GM12872 (cell line): ENCODE results near the gene MED13L.

ENCODE experiments used
- TF ChIP-seq, protein P1 (sequence below): IDR thresholded peaks from 3 replicates; pipeline ENCODE4 v1.5.1; 2011; ENCODE audit warnings: low read depth, mild to moderate bottlenecking, low read length, moderate library complexity; ENCODE audit not compliant: insufficient read depth

MED13L gene

GRCh38 chr12:116123451-116124258 is 153.8 kb downstream of the MED13L start:
- TF ChIP-seq, protein P1, sequence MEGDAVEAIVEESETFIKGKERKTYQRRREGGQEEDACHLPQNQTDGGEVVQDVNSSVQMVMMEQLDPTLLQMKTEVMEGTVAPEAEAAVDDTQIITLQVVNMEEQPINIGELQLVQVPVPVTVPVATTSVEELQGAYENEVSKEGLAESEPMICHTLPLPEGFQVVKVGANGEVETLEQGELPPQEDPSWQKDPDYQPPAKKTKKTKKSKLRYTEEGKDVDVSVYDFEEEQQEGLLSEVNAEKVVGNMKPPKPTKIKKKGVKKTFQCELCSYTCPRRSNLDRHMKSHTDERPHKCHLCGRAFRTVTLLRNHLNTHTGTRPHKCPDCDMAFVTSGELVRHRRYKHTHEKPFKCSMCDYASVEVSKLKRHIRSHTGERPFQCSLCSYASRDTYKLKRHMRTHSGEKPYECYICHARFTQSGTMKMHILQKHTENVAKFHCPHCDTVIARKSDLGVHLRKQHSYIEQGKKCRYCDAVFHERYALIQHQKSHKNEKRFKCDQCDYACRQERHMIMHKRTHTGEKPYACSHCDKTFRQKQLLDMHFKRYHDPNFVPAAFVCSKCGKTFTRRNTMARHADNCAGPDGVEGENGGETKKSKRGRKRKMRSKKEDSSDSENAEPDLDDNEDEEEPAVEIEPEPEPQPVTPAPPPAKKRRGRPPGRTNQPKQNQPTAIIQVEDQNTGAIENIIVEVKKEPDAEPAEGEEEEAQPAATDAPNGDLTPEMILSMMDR: no peak

- TF ChIP-seq, protein P1: no peak
Measured at GRCh38 chr12:116122628-116123027, 154.9 kb downstream of the MED13L start.

- TF ChIP-seq, protein P1: no peak
Measured at GRCh38 chr12:116121453-116121871, 156.0 kb downstream of the MED13L start.

DNA sequence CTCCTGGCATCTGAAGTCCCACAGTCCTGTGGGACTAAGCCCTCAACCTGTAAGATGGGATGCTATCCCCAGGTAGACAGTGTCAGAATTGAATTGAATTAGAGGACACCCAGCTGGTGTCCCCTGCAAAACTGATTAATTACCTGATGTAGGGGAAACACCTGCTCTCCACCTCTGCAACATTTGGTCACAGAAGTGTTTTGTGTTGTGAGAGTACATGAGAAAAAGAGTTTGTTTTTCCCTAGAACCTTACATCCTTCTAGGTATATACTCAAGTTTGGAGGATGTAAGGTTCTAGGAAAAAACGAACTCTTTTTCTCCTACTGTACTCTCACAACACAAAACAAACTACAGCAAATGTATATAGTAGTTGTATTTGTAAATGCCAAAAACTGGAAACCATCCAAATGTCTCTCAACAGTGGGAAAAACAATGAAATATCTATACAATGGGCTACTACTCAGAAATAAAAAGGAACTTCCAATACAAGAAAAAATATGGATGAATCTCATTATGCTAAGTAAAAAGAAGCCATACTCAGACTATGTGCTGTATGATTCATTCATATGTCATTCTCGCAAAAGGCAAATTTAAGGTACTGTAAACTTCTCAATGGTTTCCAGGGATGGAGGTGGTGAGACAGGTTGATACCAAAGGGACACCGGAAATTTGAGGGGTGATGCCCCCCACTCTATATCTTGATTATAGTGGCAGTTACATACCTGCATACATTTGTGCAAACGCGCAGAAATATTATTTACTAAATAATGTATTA is 160.7 kb downstream of the MED13L start:
- TF ChIP-seq, protein P1: no peak

DNA sequence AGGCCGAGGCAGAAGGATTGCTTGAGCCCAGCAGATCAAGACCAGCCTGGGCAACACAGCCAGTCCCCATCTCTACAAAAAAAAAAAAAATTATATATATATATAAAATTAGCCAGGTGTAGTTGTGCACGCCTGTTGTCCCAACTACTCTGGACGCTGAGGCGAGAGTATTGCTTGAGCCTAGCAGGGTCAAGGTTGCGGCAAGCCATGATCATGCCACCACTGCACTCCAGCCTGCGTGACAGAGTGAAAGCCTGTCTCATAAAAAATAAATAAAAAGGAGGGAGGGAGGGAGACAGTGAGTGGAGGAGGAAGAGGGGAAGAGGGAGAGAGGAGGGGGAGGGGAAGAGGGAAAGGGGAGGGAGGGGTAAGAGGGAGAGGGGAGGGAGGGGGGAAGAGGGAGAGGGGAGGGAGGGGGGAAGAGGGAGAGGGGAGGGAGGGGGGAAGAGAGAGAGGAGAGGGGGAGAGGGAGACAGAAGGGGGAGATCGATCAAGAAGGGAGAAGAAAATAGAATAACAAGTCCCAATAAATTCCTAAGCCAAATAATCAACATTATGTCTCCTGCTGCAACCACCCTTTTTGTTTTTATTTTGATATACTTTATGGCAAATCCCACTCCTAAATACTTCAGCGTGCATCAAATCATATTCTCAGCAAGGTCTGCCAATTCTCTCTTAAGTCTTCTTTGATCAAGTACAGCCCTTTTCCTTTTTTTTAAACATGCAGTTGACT is 163.9 kb downstream of the MED13L start:
- TF ChIP-seq, protein P1: no peak

GRCh38 chr12:116106870-116107269 is 170.6 kb downstream of the MED13L start:
- TF ChIP-seq, protein P1: no peak
